H1 (cell line): Measurements from ENCODE around the gene MBD3. TPM values are rescaled to one million over a fixed set of nuclear protein-coding genes. Genes with fewer than 3 reads are reported as not detected.

Source experiments
- BRCA1 ChIP-seq: IDR thresholded peaks from 2 replicates; pipeline ENCODE4 v1.6.1; 2012; ENCODE audit warnings: low read depth, low read length, improper control_type of control experiment
- CTBP2 ChIP-seq: IDR thresholded peaks from 2 replicates; pipeline ENCODE4 v1.7.0; 2011; ENCODE audit warnings: borderline replicate concordance, mild to moderate bottlenecking, moderate library complexity, mixed read lengths, low read length; ENCODE audit not compliant: insufficient read depth, insufficient read length
- EP300 ChIP-seq, 2 experiments: IDR thresholded peaks; 1 replicate in 1 of 2; 2 replicates in 1 of 2; pipeline ENCODE4 v1.6.1; 2011 to 2012; ENCODE audit warnings: low read depth in 2 of 2, low read length in 2 of 2, mild to moderate bottlenecking in 2 of 2, borderline replicate concordance in 1 of 2, inconsistent platforms in 1 of 2, moderate library complexity in 1 of 2
- GTF2F1 ChIP-seq: IDR thresholded peaks from 2 replicates; pipeline ENCODE4 v1.6.1; 2012; ENCODE audit warnings: low read depth, low read length, improper control_type of control experiment, borderline replicate concordance
- NANOG ChIP-seq: IDR thresholded peaks from 2 replicates; pipeline ENCODE4 v1.6.1; 2011; ENCODE audit warnings: low read length, low read depth, mild to moderate bottlenecking, inconsistent platforms; ENCODE audit not compliant: insufficient read depth, poor library complexity, severe bottlenecking
- PHF8 ChIP-seq: fragments of 200-600 bp; sonication (generic); conservative IDR thresholded peaks from 2 replicates; pipeline ENCODE4 v1.7.1; 2012; ENCODE audit warnings: low read depth, mild to moderate bottlenecking, inconsistent platforms, low read length, moderate library complexity
- RAD21 ChIP-seq, 2 experiments: IDR thresholded peaks in 1 of 2; conservative IDR thresholded peaks in 1 of 2; 2 replicates each; pipeline ENCODE4 v1.6.1; 2011; ENCODE audit warnings: low read depth in 2 of 2, low read length in 2 of 2, improper control_type of control experiment in 1 of 2, inconsistent platforms in 1 of 2, mild to moderate bottlenecking in 1 of 2, moderate library complexity in 1 of 2
- SIN3A ChIP-seq, 2 experiments: IDR thresholded peaks in 1 of 2; conservative IDR thresholded peaks in 1 of 2; 2 replicates each; pipeline ENCODE4 v1.6.1; 2011 to 2012; ENCODE audit warnings: low read length in 2 of 2, improper control_type of control experiment in 1 of 2, low read depth in 1 of 2, mild to moderate bottlenecking in 1 of 2
- SIX5 ChIP-seq: IDR thresholded peaks from 2 replicates; pipeline ENCODE4 v1.6.1; 2011; ENCODE audit warnings: mild to moderate bottlenecking, low read depth, low read length
- polyA plus RNA-seq, 7 experiments: library from polyadenylated mRNA; depleted of rRNA in 3 of 7; stranded (reverse) in 5 of 7; unstranded in 2 of 7; fragments of >200 nt in 5 of 7; fragments of 200-250 nt in 2 of 7; gene quantifications; 1 replicate in 5 of 7; 2 replicates in 1 of 7; 4 replicates in 1 of 7; pipeline versions ENCODE4 v1.2.1 to v1.2.3, GENCODE V29; 2011 to 2013; ENCODE audit warnings: missing spikeins in 2 of 7, mixed read lengths in 2 of 7
- total RNA-seq: library from RNA; stranded (reverse); fragmentation: NEBNext Ultra II Directional; extraction: Animal tissue kit (Norgen Biotek cat#: 25700); gene quantifications from 2 replicates; pipeline ENCODE4 v1.2.1, GENCODE V29; 2021
- TF ChIP-seq, protein P1 (sequence below): fragments of 300-600 bp; sonication (generic); IDR thresholded peaks from 2 replicates; pipeline ENCODE4 v1.7.1; 2012; ENCODE audit warnings: low read length, moderate library complexity, mild to moderate bottlenecking, inconsistent platforms; ENCODE audit not compliant: insufficient replicate concordance

The MBD3 gene
- total and polyA plus RNA-seq, 2 of the 8 experiments (the other 6 are each of a cell fraction or from before 2014, with no cell fraction given), result 88.2 to 110 TPM

DNA sequence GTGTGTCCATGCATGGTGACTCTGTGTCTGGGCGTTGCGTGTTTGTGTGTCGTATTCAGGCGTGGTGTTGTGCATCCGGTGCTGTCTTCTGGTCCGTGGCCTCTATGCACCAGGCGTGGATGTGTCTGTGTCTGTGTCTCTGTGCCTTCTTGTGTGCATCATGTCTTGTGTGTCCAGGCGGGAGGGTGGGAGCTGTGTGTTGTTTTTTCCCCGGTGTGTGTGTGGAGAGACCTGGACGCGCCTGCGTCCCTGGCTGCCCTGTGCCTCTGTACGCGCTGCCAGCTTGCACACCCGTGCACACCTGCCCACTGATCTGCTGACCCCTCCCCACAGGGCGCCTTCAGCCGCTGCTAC, 67.7 kb downstream of the MBD3 start (continued):
- TF ChIP-seq, protein P1, sequence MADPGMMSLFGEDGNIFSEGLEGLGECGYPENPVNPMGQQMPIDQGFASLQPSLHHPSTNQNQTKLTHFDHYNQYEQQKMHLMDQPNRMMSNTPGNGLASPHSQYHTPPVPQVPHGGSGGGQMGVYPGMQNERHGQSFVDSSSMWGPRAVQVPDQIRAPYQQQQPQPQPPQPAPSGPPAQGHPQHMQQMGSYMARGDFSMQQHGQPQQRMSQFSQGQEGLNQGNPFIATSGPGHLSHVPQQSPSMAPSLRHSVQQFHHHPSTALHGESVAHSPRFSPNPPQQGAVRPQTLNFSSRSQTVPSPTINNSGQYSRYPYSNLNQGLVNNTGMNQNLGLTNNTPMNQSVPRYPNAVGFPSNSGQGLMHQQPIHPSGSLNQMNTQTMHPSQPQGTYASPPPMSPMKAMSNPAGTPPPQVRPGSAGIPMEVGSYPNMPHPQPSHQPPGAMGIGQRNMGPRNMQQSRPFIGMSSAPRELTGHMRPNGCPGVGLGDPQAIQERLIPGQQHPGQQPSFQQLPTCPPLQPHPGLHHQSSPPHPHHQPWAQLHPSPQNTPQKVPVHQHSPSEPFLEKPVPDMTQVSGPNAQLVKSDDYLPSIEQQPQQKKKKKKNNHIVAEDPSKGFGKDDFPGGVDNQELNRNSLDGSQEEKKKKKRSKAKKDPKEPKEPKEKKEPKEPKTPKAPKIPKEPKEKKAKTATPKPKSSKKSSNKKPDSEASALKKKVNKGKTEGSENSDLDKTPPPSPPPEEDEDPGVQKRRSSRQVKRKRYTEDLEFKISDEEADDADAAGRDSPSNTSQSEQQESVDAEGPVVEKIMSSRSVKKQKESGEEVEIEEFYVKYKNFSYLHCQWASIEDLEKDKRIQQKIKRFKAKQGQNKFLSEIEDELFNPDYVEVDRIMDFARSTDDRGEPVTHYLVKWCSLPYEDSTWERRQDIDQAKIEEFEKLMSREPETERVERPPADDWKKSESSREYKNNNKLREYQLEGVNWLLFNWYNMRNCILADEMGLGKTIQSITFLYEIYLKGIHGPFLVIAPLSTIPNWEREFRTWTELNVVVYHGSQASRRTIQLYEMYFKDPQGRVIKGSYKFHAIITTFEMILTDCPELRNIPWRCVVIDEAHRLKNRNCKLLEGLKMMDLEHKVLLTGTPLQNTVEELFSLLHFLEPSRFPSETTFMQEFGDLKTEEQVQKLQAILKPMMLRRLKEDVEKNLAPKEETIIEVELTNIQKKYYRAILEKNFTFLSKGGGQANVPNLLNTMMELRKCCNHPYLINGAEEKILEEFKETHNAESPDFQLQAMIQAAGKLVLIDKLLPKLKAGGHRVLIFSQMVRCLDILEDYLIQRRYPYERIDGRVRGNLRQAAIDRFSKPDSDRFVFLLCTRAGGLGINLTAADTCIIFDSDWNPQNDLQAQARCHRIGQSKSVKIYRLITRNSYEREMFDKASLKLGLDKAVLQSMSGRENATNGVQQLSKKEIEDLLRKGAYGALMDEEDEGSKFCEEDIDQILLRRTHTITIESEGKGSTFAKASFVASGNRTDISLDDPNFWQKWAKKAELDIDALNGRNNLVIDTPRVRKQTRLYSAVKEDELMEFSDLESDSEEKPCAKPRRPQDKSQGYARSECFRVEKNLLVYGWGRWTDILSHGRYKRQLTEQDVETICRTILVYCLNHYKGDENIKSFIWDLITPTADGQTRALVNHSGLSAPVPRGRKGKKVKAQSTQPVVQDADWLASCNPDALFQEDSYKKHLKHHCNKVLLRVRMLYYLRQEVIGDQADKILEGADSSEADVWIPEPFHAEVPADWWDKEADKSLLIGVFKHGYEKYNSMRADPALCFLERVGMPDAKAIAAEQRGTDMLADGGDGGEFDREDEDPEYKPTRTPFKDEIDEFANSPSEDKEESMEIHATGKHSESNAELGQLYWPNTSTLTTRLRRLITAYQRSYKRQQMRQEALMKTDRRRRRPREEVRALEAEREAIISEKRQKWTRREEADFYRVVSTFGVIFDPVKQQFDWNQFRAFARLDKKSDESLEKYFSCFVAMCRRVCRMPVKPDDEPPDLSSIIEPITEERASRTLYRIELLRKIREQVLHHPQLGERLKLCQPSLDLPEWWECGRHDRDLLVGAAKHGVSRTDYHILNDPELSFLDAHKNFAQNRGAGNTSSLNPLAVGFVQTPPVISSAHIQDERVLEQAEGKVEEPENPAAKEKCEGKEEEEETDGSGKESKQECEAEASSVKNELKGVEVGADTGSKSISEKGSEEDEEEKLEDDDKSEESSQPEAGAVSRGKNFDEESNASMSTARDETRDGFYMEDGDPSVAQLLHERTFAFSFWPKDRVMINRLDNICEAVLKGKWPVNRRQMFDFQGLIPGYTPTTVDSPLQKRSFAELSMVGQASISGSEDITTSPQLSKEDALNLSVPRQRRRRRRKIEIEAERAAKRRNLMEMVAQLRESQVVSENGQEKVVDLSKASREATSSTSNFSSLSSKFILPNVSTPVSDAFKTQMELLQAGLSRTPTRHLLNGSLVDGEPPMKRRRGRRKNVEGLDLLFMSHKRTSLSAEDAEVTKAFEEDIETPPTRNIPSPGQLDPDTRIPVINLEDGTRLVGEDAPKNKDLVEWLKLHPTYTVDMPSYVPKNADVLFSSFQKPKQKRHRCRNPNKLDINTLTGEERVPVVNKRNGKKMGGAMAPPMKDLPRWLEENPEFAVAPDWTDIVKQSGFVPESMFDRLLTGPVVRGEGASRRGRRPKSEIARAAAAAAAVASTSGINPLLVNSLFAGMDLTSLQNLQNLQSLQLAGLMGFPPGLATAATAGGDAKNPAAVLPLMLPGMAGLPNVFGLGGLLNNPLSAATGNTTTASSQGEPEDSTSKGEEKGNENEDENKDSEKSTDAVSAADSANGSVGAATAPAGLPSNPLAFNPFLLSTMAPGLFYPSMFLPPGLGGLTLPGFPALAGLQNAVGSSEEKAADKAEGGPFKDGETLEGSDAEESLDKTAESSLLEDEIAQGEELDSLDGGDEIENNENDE, result no peak
- TF ChIP-seq PHF8 (no peak), NANOG (no peak), RAD21 (IDR thresholded peaks at IDR 0.05 in 1 of 2, conservative IDR thresholded peaks at IDR 0.05 in 1 of 2; ENCODE audit: low read depth in 2 of 2, low read length in 2 of 2) (no peak), SIN3A (conservative IDR thresholded peaks at IDR 0.05 in 1 of 2, IDR thresholded peaks at IDR 0.05 in 1 of 2; ENCODE audit: low read depth in 1 of 2, low read length in 2 of 2) (no peak), GTF2F1 (no peak), CTBP2 (no peak), SIX5 (no peak), EP300 (IDR thresholded peaks at IDR 0.05; ENCODE audit: borderline replicate concordance in 1 of 2, low read depth in 2 of 2, low read length in 2 of 2) (no peak), BRCA1 (no peak)
